H1 (cell line): ENCODE results near the gene TMEM164. TPM values are rescaled to one million over a fixed set of nuclear protein-coding genes. Genes with fewer than 3 reads are reported as not detected.

ENCODE experiments used
- CREB1 ChIP-seq: IDR thresholded peaks from 2 replicates; pipeline ENCODE4 v1.6.1; 2012; ENCODE audit warnings: inconsistent platforms
- CTBP2 ChIP-seq: IDR thresholded peaks from 2 replicates; pipeline ENCODE4 v1.7.0; 2011; ENCODE audit warnings: borderline replicate concordance, mild to moderate bottlenecking, moderate library complexity, mixed read lengths, low read length; ENCODE audit not compliant: insufficient read depth, insufficient read length
- POU5F1 ChIP-seq: IDR thresholded peaks from 2 replicates; pipeline ENCODE4 v1.6.1; 2011; ENCODE audit warnings: low read depth, mild to moderate bottlenecking, low read length, moderate library complexity
- RAD21 ChIP-seq, 2 experiments: IDR thresholded peaks in 1 of 2; conservative IDR thresholded peaks in 1 of 2; 2 replicates each; pipeline ENCODE4 v1.6.1; 2011; ENCODE audit warnings: low read depth in 2 of 2, low read length in 2 of 2, improper control_type of control experiment in 1 of 2, inconsistent platforms in 1 of 2, mild to moderate bottlenecking in 1 of 2, moderate library complexity in 1 of 2
- polyA plus RNA-seq, 7 experiments: library from polyadenylated mRNA; depleted of rRNA in 3 of 7; stranded (reverse) in 5 of 7; unstranded in 2 of 7; fragments of >200 nt in 5 of 7; fragments of 200-250 nt in 2 of 7; gene quantifications; 1 replicate in 5 of 7; 2 replicates in 1 of 7; 4 replicates in 1 of 7; pipeline versions ENCODE4 v1.2.1 to v1.2.3, GENCODE V29; 2011 to 2013; ENCODE audit warnings: missing spikeins in 2 of 7, mixed read lengths in 2 of 7
- total RNA-seq: library from RNA; stranded (reverse); fragmentation: NEBNext Ultra II Directional; extraction: Animal tissue kit (Norgen Biotek cat#: 25700); gene quantifications from 2 replicates; pipeline ENCODE4 v1.2.1, GENCODE V29; 2021
- TF ChIP-seq, protein P1 (sequence below): IDR thresholded peaks from 2 replicates; pipeline ENCODE4 v1.6.1; 2012; ENCODE audit warnings: low read length, inconsistent platforms

The TMEM164 gene
- total and polyA plus RNA-seq, 2 of the 8 experiments (the other 6 are each of a cell fraction or from before 2014, with no cell fraction given): 7.3 to 14.8 TPM

DNA sequence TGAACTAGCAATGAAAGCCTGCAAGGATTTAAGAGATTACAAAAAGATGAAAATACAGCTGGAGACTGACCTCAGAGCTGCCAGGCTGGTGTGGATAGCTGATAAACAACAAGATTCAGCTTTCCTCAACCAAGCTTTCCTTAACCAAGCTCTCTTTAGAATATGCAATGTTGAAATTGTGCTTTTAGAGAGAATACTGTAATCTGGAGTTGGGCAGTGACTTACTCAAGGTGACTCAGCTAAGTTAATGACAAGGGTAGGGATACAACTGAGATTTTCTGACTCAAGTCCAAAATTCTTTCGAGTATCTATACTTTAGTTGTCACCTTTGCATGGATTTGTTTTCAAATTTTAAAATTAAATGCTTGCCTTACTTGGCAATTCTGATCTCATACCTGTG is 217.0 kb downstream of the TMEM164 start (continued):
- TF ChIP-seq, protein P1, sequence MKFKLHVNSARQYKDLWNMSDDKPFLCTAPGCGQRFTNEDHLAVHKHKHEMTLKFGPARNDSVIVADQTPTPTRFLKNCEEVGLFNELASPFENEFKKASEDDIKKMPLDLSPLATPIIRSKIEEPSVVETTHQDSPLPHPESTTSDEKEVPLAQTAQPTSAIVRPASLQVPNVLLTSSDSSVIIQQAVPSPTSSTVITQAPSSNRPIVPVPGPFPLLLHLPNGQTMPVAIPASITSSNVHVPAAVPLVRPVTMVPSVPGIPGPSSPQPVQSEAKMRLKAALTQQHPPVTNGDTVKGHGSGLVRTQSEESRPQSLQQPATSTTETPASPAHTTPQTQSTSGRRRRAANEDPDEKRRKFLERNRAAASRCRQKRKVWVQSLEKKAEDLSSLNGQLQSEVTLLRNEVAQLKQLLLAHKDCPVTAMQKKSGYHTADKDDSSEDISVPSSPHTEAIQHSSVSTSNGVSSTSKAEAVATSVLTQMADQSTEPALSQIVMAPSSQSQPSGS: no peak
- TF ChIP-seq POU5F1 (no peak), RAD21 (IDR thresholded peaks at IDR 0.05 in 1 of 2, conservative IDR thresholded peaks at IDR 0.05 in 1 of 2; ENCODE audit: low read depth in 2 of 2, low read length in 2 of 2) (no peak), CREB1 (no peak), CTBP2 (no peak)
